Fibroblast of peridontal ligament (primary cell): ENCODE measurements around the gene C6orf89.

ENCODE experiments used
- DNase-seq: peaks from one replicate; pipeline ENCODE4 v3.0.0-alpha.2; 2010; ENCODE audit errors: extremely low read depth

C6orf89 gene

GRCh38 chr6:36852481-36853147, 33.1 kb upstream of the C6orf89 start:
- peak; percentile 71 for DNase-seq

GRCh38 chr6:36853325-36853724, 32.4 kb upstream of the C6orf89 start:
- DNase-seq: peak; percentile 96

- no peak for DNase-seq
These were observed 30.0 kb upstream of the C6orf89 start for GRCh38 chr6:36855750-36856149.

- no peak for DNase-seq
These were observed 29.5 kb upstream of the C6orf89 start for GRCh38 chr6:36856277-36856676.

- no peak for DNase-seq
These were observed 28.4 kb upstream of the C6orf89 start for GRCh38 chr6:36857325-36857724.

GRCh38 chr6:36858407-36858981, 27.3 kb upstream of the C6orf89 start:
- DNase-seq: peak; percentile 29

- no peak for DNase-seq
These were observed 25.6 kb upstream of the C6orf89 start for GRCh38 chr6:36860126-36860525.

- DNase-seq: no peak
These were observed 23.4 kb upstream of the C6orf89 start for GRCh38 chr6:36862164-36862847.

GRCh38 chr6:36862848-36863382, 22.8 kb upstream of the C6orf89 start:
- no peak for DNase-seq

- no peak for DNase-seq
These were observed 21.8 kb upstream of the C6orf89 start for GRCh38 chr6:36863670-36864540.

- no peak for DNase-seq
These were observed 19.9 kb upstream of the C6orf89 start for GRCh38 chr6:36865835-36866234.

GRCh38 chr6:36867471-36868224, 18.1 kb upstream of the C6orf89 start:
- DNase-seq: no peak

GRCh38 chr6:36871686-36872085, 14.1 kb upstream of the C6orf89 start:
- no peak for DNase-seq

- no peak for DNase-seq
These were observed 12.6 kb upstream of the C6orf89 start for GRCh38 chr6:36873115-36873514.

- peak; percentile 33 for DNase-seq
These were observed 11.9 kb upstream of the C6orf89 start for GRCh38 chr6:36873612-36874442.

- DNase-seq: peak; percentile 93
These were observed 11.1 kb upstream of the C6orf89 start, which contains the start of gene PPIL1 for GRCh38 chr6:36874443-36875249. PPIL1 (minus strand) TSS chr6:36874803; CDS start chr6:36874772, 31 bp downstream.

GRCh38 chr6:36875250-36875633, 10.5 kb upstream of the C6orf89 start:
- no peak for DNase-seq

GRCh38 chr6:36884610-36885009, 1.1 kb upstream of the C6orf89 start:
- DNase-seq: no peak

- DNase-seq: no peak
These were observed 1.3 kb downstream of the C6orf89 start for GRCh38 chr6:36886950-36887618.
